ENCODE results near the gene ZP3.
"Not testable (repeated sequence)": the region's sequence is repeated elsewhere in the genome, so short reads cannot be mapped to it uniquely, and the experiment has no call there.

Gene ZP3

DNA sequence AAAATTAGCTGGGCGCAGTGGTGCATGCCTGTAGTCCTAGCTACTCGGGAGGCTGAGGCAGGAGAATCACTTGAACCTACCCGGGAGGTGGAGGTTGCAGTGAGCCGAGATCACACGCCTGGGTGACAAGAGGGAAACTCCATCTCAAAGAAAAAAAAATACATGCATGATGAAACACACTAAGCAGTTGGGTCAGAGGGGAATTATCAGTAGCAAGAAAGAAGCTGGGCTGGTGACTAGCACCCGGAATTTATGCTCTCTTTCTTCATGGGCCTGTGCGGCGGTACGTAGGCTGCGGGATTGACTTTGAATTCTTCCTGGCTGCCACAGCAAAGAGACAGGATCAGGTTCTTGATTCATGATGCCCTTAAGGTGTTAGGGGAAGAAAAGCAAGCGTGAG is 54.9 kb downstream of the ZP3 start:
- not testable (repeated sequence) for H3K27ac ChIP-seq

DNA sequence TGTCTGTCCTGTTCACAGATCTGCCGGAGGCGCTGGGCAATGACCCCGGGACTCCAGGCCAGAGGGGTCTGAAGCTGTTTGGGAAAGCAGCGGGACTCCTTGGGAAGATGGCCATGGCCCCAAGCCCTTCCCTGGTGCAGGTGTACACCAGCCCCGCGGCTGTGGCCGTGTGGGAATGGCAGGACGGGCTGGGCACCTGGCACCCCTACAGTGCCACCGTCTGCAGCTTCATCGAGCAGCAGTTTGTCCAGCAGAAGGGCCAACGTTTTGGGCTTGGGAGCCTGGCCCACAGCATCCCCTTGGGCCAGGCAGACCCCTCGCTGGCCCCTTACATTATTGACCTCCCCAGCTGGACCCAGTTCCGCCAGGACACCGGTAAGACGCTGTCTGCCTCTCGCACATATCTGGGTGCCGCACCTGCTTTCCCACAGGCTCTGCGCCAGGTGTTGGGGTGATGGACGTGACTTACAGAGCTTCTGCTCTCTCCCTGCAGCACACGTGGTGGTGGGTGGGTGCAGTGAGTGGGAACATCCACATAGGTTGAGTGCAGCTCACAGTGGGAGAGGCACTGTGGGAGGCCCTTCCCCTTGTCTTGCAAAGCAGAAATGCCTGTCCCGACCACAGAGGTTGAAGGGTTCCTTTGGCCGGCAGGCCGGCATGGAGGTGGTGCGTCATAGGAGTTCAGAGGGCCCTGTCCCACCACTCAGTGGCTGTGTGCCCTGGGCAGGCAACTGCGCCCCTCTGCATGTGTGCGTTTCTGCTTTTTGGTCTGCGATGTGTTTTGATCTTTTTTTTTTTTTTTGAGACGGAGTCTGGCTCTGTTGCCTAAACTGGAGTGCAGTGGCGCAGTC is 55.9 kb downstream of the ZP3 start:
- not testable (repeated sequence) for H3K27ac ChIP-seq

DNA sequence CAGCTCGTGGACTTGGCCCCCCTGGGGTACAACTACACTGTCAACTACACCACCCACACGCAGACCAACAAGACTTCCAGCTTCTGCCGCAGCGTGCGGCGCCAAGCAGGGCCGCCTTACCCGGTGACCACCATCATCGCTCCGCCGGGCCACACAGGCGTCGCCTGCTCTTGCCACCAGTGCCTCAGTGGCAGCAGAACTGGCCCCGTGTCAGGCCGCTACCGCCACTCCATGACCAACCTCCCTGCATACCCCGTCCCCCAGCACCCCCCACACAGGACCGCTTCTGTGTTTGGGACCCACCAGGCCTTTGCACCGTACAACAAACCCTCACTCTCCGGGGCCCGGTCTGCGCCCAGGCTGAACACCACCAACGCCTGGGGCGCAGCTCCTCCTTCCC is 57.9 kb downstream of the ZP3 start:
- not testable (repeated sequence) for H3K27ac ChIP-seq

DNA sequence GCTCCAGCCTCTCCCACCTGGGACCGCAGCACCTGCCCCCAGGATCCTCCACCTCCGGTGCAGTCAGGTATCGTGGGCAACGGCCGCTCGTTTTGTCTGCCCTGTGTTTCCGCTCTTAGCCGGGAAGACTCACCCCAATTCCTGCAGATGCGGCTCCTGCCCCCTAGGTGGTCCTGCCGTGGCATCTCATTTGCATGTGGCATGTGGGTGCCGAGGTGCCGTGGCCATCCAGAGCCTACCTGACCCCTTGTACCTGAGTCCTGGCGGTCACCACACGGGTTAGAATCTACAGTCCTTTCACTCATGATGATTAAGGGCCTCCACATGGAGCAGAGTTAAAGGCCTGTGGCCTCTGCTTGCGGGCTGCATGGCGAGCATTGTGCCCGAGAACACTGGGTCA is 58.3 kb downstream of the ZP3 start:
- not testable (repeated sequence) for H3K27ac ChIP-seq

DNA sequence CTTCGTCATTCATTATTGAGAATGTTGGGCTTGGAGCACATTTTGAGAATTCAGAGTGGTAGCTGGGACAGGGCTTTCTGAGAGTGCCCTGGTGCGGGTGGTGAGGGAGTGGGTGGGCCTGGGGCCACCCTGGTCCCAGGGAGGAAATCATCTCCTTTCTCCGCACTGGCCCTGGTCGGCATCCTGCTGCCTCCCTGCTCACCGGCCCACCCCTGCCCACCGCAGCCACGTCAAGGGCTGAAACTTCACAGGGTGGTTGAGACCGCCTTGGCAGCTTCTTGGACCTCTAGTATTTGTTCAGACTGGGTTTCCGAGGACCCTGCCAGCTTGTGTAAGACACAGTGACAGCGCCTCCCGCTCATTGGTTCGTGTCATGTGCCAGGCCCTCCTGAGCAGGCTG is 59.7 kb downstream of the ZP3 start:
- H3K27ac ChIP-seq = not testable (repeated sequence)

DNA sequence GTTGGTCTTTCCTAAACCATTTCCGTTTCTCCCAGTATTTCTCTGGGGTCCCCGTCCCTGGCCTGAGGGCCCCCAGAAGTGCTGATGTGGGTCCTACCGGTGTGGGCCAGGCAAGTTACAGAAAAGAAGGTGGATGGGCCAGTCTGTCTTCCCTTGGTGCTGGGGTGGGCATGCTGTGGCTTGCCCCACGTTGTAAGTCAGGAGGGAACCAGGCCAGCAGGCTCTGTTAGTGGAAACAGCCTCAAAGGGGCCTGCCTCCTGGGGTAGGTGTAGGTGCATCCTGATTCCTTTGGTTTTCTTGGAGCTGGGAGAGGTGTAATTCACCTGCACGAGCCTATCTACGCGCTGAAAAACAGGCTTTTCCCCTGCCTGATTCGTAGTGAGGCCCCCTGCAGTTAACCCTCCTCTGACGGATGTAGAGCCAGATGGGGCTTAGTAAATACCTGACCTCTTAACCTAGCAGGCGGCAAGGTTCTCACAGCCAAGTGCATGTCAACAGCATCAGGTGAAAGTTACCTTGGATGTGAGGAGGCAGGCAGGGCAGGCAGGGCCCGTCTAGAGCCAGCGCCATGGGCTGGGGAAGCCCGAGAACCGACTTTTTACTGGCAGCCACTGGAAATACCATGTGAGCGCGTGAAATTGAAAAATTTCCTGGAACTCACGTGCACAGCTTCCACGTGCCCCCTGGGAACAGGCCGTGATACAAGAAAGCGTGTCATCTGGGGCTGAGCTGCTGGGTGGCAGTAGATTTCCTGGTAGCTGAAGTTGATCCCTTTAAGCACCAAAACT is 61.3 kb downstream of the ZP3 start:
- not testable (repeated sequence) for H3K27ac ChIP-seq

DNA sequence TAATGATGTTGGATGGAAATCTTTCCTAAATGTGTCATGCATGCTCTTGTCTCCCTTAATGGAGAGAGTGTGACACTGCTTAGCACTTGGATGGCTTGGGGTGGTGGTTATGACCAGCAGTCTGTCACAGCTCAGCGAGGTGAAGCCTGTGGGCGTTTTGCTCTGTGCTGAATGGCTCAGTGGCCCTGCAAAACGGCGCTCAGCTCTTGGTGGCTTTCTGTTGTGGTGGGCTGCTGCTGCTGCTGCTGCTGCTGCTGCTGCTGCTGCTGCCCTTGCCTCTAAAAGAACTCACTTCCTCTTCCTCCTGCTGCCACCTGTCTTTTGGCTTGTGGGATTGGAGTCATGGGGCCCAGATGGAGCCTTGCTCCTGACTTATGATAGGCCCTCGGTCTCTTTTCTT is 61.9 kb downstream of the ZP3 start:
- H3K27ac ChIP-seq = not testable (repeated sequence)

DNA sequence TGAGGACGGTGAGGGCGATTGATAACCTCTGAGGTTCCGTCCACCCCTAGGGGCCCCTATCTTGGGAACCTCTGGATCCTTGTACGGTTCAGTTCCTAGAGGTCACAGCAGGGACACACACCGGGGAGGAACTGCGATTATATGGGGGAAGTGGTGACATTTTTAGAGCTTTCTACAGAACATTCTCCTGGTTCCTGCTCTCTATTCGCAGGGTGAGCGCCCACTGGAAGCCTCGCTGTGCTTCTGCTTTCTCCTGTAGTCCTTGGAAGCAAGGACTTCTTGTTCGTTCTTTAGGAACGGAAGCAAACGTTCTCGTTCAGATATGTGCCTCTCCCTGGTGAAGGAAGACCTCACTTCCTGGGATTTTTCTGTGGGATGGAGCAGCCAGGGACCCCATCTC is 63.2 kb downstream of the ZP3 start:
- not testable (repeated sequence) for H3K27ac ChIP-seq
